HK-2 (cell line): ENCODE results near the gene BRIP1.
A peak's percentile ranks its signal among the peaks of the same experiment; 100 is the strongest.
"Not testable (repeated sequence)": the region's sequence is repeated elsewhere in the genome, so short reads cannot be mapped to it uniquely, and the experiment has no call there.

Source experiments
- DNase-seq: peaks from one replicate; pipeline ENCODE4 v3.0.0-alpha.2; 2018; ENCODE audit not compliant: unreplicated experiment

BRIP1 gene

GRCh38 chr17:61699032-61699431, 164.3 kb downstream of the BRIP1 start:
- DNase-seq = no peak

- DNase-seq = no peak
Measured at GRCh38 chr17:61698244-61698643, 165.1 kb downstream of the BRIP1 start.

- DNase-seq = no peak
Measured at GRCh38 chr17:61695779-61696337, 167.5 kb downstream of the BRIP1 start.

GRCh38 chr17:61694095-61694494, 169.2 kb downstream of the BRIP1 start:
- no peak for DNase-seq

GRCh38 chr17:61689610-61690180, 173.6 kb downstream of the BRIP1 start:
- peak; percentile 16 for DNase-seq

- DNase-seq = no peak
Measured at GRCh38 chr17:61687769-61688168, 175.6 kb downstream of the BRIP1 start.

- DNase-seq = no peak
Measured at GRCh38 chr17:61686113-61686512, 177.2 kb downstream of the BRIP1 start.

GRCh38 chr17:61684818-61685217, 178.5 kb downstream of the BRIP1 start:
- DNase-seq = no peak

GRCh38 chr17:61684172-61684571, 179.2 kb downstream of the BRIP1 start:
- DNase-seq = no peak

GRCh38 chr17:61683466-61683865, 179.9 kb downstream of the BRIP1 start:
- DNase-seq = no peak

- no peak for DNase-seq
Measured at GRCh38 chr17:61680921-61681320, 182.4 kb downstream of the BRIP1 start.

GRCh38 chr17:61678339-61678738, 185.0 kb downstream of the BRIP1 start:
- no peak for DNase-seq

GRCh38 chr17:61677150-61677811, 186.0 kb downstream of the BRIP1 start:
- DNase-seq = not testable (repeated sequence)

- not testable (repeated sequence) for DNase-seq
Measured at GRCh38 chr17:61676522-61676921, 186.8 kb downstream of the BRIP1 start.

- not testable (repeated sequence) for DNase-seq
Measured at GRCh38 chr17:61674609-61675008, 188.7 kb downstream of the BRIP1 start.

GRCh38 chr17:61673019-61673897, 190.1 kb downstream of the BRIP1 start:
- DNase-seq = not testable (repeated sequence)

- DNase-seq = no peak
Measured at GRCh38 chr17:61672140-61672539, 191.2 kb downstream of the BRIP1 start.

GRCh38 chr17:61670691-61671090, 192.6 kb downstream of the BRIP1 start:
- DNase-seq = no peak

- DNase-seq = no peak
Measured at GRCh38 chr17:61669522-61669921, 193.8 kb downstream of the BRIP1 start.

- no peak for DNase-seq
Measured at GRCh38 chr17:61668486-61668885, 194.8 kb downstream of the BRIP1 start.

GRCh38 chr17:61666406-61667088, 196.8 kb downstream of the BRIP1 start:
- DNase-seq = not testable (repeated sequence)

GRCh38 chr17:61663310-61663709, 200.0 kb downstream of the BRIP1 start:
- no peak for DNase-seq
